Body of pancreas (tissue), 4 donors: ENCODE data around the gene COMMD9.

Experiments
- CTCF ChIP-seq, 7 experiments: fragments of 450-650 bp in 4 of 7; fragments of 200-600 bp in 3 of 7; sonication (generic) in 3 of 7; IDR thresholded peaks; one replicate each; pipeline ENCODE4 v1.5.1; 2016 to 2019; ENCODE audit warnings: antibody characterized with exemption in 7 of 7
- POLR2A ChIP-seq, 3 donors: fragments of 450-650 bp; IDR thresholded peaks; one replicate each; pipeline ENCODE4 v1.6.1; 2016; ENCODE audit warnings: antibody characterized with exemption in 3 of 3, mild to moderate bottlenecking in 2 of 3

- TF ChIP-seq POLR2A (IDR thresholded peaks at IDR 0.05), result no peak
- TF ChIP-seq CTCF (IDR thresholded peaks at IDR 0.05), result no peak
Observed at GRCh38 chr11:36228689-36229088, 60.5 kb downstream of the COMMD9 start.
